Urothelium cell line (cell line): ENCODE measurements around the gene KPNA1.
"Not testable (repeated sequence)": the region's sequence is repeated elsewhere in the genome, so short reads cannot be mapped to it uniquely, and the experiment has no call there.

Experiments used
- DNase-seq: peaks from one replicate; pipeline ENCODE4 v3.0.0; 2011; ENCODE audit warnings: low spot score, mixed read lengths
- FAIRE-seq: peaks from 2 replicates; lab custom pipeline; 2011; peaks lifted over from hg19 to GRCh38; lab: Jason Lieb, UNC

The KPNA1 gene

GRCh38 chr3:122488262-122488973, 26.3 kb downstream of the KPNA1 start:
- DNase-seq: no peak
- no peak for FAIRE-seq

- peak; percentile 48 for FAIRE-seq
- DNase-seq: no peak
Measured at GRCh38 chr3:122484985-122485384, 29.8 kb downstream of the KPNA1 start.

- FAIRE-seq (no peak), DNase-seq (no peak)
Measured at GRCh38 chr3:122481390-122481789, 33.3 kb downstream of the KPNA1 start.

GRCh38 chr3:122476532-122476931, 38.2 kb downstream of the KPNA1 start:
- DNase-seq (no peak), FAIRE-seq (no peak)

GRCh38 chr3:122475316-122475715, 39.4 kb downstream of the KPNA1 start:
- no peak for DNase-seq
- FAIRE-seq: no peak

- no peak for DNase-seq
- no peak for FAIRE-seq
Measured at GRCh38 chr3:122469659-122470058, 45.1 kb downstream of the KPNA1 start.

- FAIRE-seq (no peak), DNase-seq (no peak)
Measured at GRCh38 chr3:122468896-122469533, 45.7 kb downstream of the KPNA1 start.

- DNase-seq: no peak
- FAIRE-seq: no peak
Measured at GRCh38 chr3:122466701-122467240, 48.0 kb downstream of the KPNA1 start.

GRCh38 chr3:122464659-122465058, 50.1 kb downstream of the KPNA1 start:
- DNase-seq (no peak), FAIRE-seq (no peak)

GRCh38 chr3:122462406-122462805, 52.3 kb downstream of the KPNA1 start:
- FAIRE-seq (no peak), DNase-seq (no peak)

- DNase-seq (no peak), FAIRE-seq (no peak)
Measured at GRCh38 chr3:122461806-122462205, 52.9 kb downstream of the KPNA1 start.

GRCh38 chr3:122458992-122459391, 55.7 kb downstream of the KPNA1 start:
- DNase-seq (no peak), FAIRE-seq (no peak)

- FAIRE-seq (no peak), DNase-seq (no peak)
Measured at GRCh38 chr3:122457706-122458105, 57.0 kb downstream of the KPNA1 start.

GRCh38 chr3:122456074-122456473, 58.7 kb downstream of the KPNA1 start:
- FAIRE-seq (no peak), DNase-seq (no peak)

GRCh38 chr3:122451371-122451770, 63.4 kb downstream of the KPNA1 start:
- FAIRE-seq (no peak), DNase-seq (no peak)

- not testable (repeated sequence) for FAIRE-seq, DNase-seq
Measured at GRCh38 chr3:122448218-122448617, 66.5 kb downstream of the KPNA1 start.

GRCh38 chr3:122444491-122444887, 70.2 kb downstream of the KPNA1 start:
- not testable (repeated sequence) for DNase-seq, FAIRE-seq

- FAIRE-seq, DNase-seq: not testable (repeated sequence)
Measured at GRCh38 chr3:122443762-122444490, 70.8 kb downstream of the KPNA1 start.

- no peak for FAIRE-seq
- DNase-seq: no peak
Measured at GRCh38 chr3:122443090-122443489, 71.6 kb downstream of the KPNA1 start.

- DNase-seq (no peak), FAIRE-seq (no peak)
Measured at GRCh38 chr3:122435950-122436349, 78.8 kb downstream of the KPNA1 start.

- DNase-seq (no peak), FAIRE-seq (no peak)
Measured at GRCh38 chr3:122430371-122430770, 84.4 kb downstream of the KPNA1 start.
